ENCODE measurements around the gene NLGN2. TPM values are rescaled to one million over a fixed set of nuclear protein-coding genes. Genes with fewer than 3 reads are reported as not detected.

Gene NLGN2
- total RNA-seq, 1 donor from 2014 or later = 46.7 TPM

GRCh38 chr17:7426896-7427489 lies 19.3 kb downstream of the NLGN2 start:
- no peak for DNase-seq (ENCODE audit: low spot score)
- Mint-ChIP-seq H3K4me1 (ENCODE audit: low read depth) (no peaks in the 10 kb centered on the region), H3K4me3 (ENCODE audit: unreplicated experiment) (no peak overlapping the region), H3K9me3 (ENCODE audit: low read depth) (no peaks in the 10 kb centered on the region), H3K27me3 (ENCODE audit: low read depth) (no peaks in the 10 kb centered on the region), H3K36me3 (ENCODE audit: low read depth) (no peaks in the 10 kb centered on the region), H3K27ac (ENCODE audit: unreplicated experiment) (no peak overlapping the region)
- TF ChIP-seq CTCF (IDR thresholded peaks at IDR 0.05) = no peak

- no peak for DNase-seq (ENCODE audit: low spot score)
- Mint-ChIP-seq H3K4me3 (ENCODE audit: unreplicated experiment) (no peak overlapping the region), H3K27me3 (ENCODE audit: low read depth) (no peaks in the 10 kb centered on the region), H3K36me3 (ENCODE audit: low read depth) (no peaks in the 10 kb centered on the region), H3K27ac (ENCODE audit: unreplicated experiment) (no peak overlapping the region), H3K9me3 (ENCODE audit: low read depth) (no peaks in the 10 kb centered on the region), H3K4me1 (ENCODE audit: low read depth) (no peaks in the 10 kb centered on the region)
- no peak for TF ChIP-seq CTCF (IDR thresholded peaks at IDR 0.05)
Observed at GRCh38 chr17:7427549-7427948, 19.9 kb downstream of the NLGN2 start.

- Mint-ChIP-seq H3K4me3 (ENCODE audit: unreplicated experiment) (no peak within 1 kb of the TSS), H3K9me3 (ENCODE audit: low read depth) (no peaks in the 10 kb centered on the region), H3K27me3 (ENCODE audit: low read depth) (no peaks in the 10 kb centered on the region), H3K27ac (ENCODE audit: unreplicated experiment) (no peak within 1 kb of the TSS), H3K4me1 (ENCODE audit: low read depth) (no peaks in the 10 kb centered on the region), H3K36me3 (ENCODE audit: low read depth) (no peaks in the 10 kb centered on the region)
- no peak for DNase-seq (ENCODE audit: low spot score)
- TF ChIP-seq CTCF (IDR thresholded peaks at IDR 0.05) = no peak
Observed at GRCh38 chr17:7428557-7428956, 20.9 kb downstream of the NLGN2 start, which contains the start of gene SPEM3. Gene SPEM3, plus strand, starts transcription at chr17:7428857. Its CDS starts 46 bp downstream, at chr17:7428903.

- DNase-seq (ENCODE audit: low spot score) = no peak
- no peak for TF ChIP-seq CTCF (IDR thresholded peaks at IDR 0.05)
- no peak overlapping the region for H3K27ac Mint-ChIP-seq (ENCODE audit: unreplicated experiment)
- no peak overlapping the region for H3K4me3 Mint-ChIP-seq (ENCODE audit: unreplicated experiment)
- no peaks in the 10 kb centered on the region for H3K27me3 Mint-ChIP-seq (ENCODE audit: low read depth)
- no peaks in the 10 kb centered on the region for H3K36me3 Mint-ChIP-seq (ENCODE audit: low read depth)
- H3K9me3 Mint-ChIP-seq (ENCODE audit: low read depth) = no peaks in the 10 kb centered on the region
- no peaks in the 10 kb centered on the region for H3K4me1 Mint-ChIP-seq (ENCODE audit: low read depth)
Observed at GRCh38 chr17:7429722-7430121, 22.1 kb downstream of the NLGN2 start.

GRCh38 chr17:7431231-7431630 lies 23.6 kb downstream of the NLGN2 start:
- no peak overlapping the region for H3K4me3 Mint-ChIP-seq (ENCODE audit: unreplicated experiment)
- H3K27me3 Mint-ChIP-seq (ENCODE audit: low read depth) = no peaks in the 10 kb centered on the region
- no peaks in the 10 kb centered on the region for H3K9me3 Mint-ChIP-seq (ENCODE audit: low read depth)
- no peak for DNase-seq (ENCODE audit: low spot score)
- TF ChIP-seq CTCF (IDR thresholded peaks at IDR 0.05) = no peak
- no peak overlapping the region for H3K27ac Mint-ChIP-seq (ENCODE audit: unreplicated experiment)
- peaks cover 12% of the 10 kb centered on the region for H3K4me1 Mint-ChIP-seq (ENCODE audit: low read depth)
- H3K36me3 Mint-ChIP-seq (ENCODE audit: low read depth) = no peaks in the 10 kb centered on the region
